Mucosa of descending colon (tissue), 3 donors: ENCODE results near the gene HKDC1. TPM values are rescaled to one million over a fixed set of nuclear protein-coding genes. Genes with fewer than 3 reads are reported as not detected.

ENCODE experiments used
- ATAC-seq: fragments of 200-7000 bp; cut with Tn5 transposase; one replicate; pipeline ENCODE4 v1.9.1; 2020; ENCODE audit warnings: mild to moderate bottlenecking, moderate library complexity
- DNase-seq, 3 donors: peaks; one replicate each; pipeline ENCODE4 v3.0.0-alpha.2; 2020
- H3K36me3 ChIP-seq: fragments of 200-600 bp; one replicate; pipeline ENCODE4 v1.8.0; 2021; ENCODE audit warnings: low read depth, mild to moderate bottlenecking
- H3K4me1 ChIP-seq: fragments of 200-600 bp; one replicate; pipeline ENCODE4 v1.8.0; 2021; ENCODE audit warnings: low read depth, mild to moderate bottlenecking
- H3K4me3 ChIP-seq: fragments of 200-600 bp; one replicate; pipeline ENCODE4 v1.8.0; 2021; ENCODE audit warnings: mild to moderate bottlenecking
- H3K9me3 ChIP-seq: fragments of 200-600 bp; one replicate; pipeline ENCODE4 v1.8.0; 2021; ENCODE audit warnings: mild to moderate bottlenecking
- CTCF ChIP-seq: fragments of 200-600 bp; IDR thresholded peaks from one replicate; pipeline ENCODE4 v1.8.0; 2022; ENCODE audit warnings: antibody characterized with exemption, mild to moderate bottlenecking
- intact Hi-C, 2 donors: fragments of 100-400 bp; cut with DNase I in 1 of 2; cut with micrococcal nuclease in 1 of 2; formaldehyde crosslinking; loops; one replicate each; pipeline versions ENCODE4 v1.11.0 to v1.11.1; 2022; cut with DNase I, micrococcal nuclease
- total RNA-seq, 3 donors: library from RNA; stranded (reverse); fragmentation: NEBNext Ultra II Directional in 2 of 3; extraction: Animal tissue kit (Norgen Biotek cat#: 25700) in 2 of 3; gene quantifications; one replicate each; pipeline versions ENCODE4 v1.2.1 to v1.2.4, GENCODE V29; 2021 to 2023
- donor health status: DM: no; HTN: no; CAD: no; lungs with moderate emphysema.
- donor health status: DM: no; HTN: no; CAD: no.
- donor health status: DM: no; HTN: yes; CAD: no.

The HKDC1 gene
- total RNA-seq, 3 donors from 2014 or later = 20.2 to 31.2 (median 23.9) TPM

- intact Hi-C loops = loop anchor here in 1 of 2 donors (10.0 kb wide), 1 partner anchor 72 kb away; no protein-coding TSS in a partner anchor
Observed at GRCh38 chr10:69312528-69312927, 92.4 kb downstream of the HKDC1 start.

DNA sequence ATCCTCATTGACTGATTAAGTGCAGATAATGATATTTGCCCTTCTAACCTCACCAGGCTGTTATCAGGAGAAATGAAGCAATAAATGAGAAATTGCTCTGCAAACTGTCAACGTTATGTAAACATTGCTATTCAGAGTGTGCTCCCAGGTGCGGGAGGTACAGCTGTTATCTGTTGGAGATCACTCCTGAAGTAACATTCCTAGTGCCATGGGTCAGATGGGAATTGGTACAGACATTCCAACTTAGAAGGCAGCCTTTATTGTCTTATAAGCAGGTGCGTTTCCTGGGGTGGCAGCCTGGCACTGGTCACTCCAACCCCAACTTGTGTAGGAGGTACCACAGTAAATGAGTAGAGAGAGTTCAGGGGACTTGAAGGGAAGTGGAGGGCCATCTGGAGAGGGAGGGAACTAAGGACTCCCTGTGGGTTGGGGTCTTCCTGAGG is 95.0 kb downstream of the HKDC1 start:
- intact Hi-C loops = loop anchor here in 1 of 2 donors (10.0 kb wide), 1 partner anchor 70 kb away; no protein-coding TSS in a partner anchor
- ATAC-seq = no peak

More at GRCh38 chr10:69312528-69312927, 92.4 kb downstream of the HKDC1 start:
- Histone ChIP-seq H3K36me3 (no peaks in the 10 kb centered on the region), H3K9me3 (no peaks in the 10 kb centered on the region), H3K4me3 (no peak overlapping the region), H3K4me1 (peaks cover 10% of the 10 kb centered on the region)
- no peak for DNase-seq
- no peak for ATAC-seq
- no peak for TF ChIP-seq CTCF

GRCh38 chr10:69315610-69316312 is 95.6 kb downstream of the HKDC1 start:
- no peaks in the 10 kb centered on the region for H3K9me3 ChIP-seq
- H3K36me3 ChIP-seq = no peaks in the 10 kb centered on the region
- DNase-seq (no peak), ATAC-seq (no peak)
- peaks cover 23% of the 10 kb centered on the region for H3K4me1 ChIP-seq
- no peak overlapping the region for H3K4me3 ChIP-seq
- no peak for TF ChIP-seq CTCF
- intact Hi-C loops = loop anchor here in 1 of 2 donors (10.0 kb wide), 1 partner anchor 69 kb away; no protein-coding TSS in a partner anchor

More for the DNA sequence above, 95.0 kb downstream of the HKDC1 start:
- DNase-seq = no peak
- TF ChIP-seq CTCF = no peak
- no peak overlapping the region for H3K4me3 ChIP-seq
- H3K36me3 ChIP-seq = no peaks in the 10 kb centered on the region
- H3K9me3 ChIP-seq = no peaks in the 10 kb centered on the region
- peaks cover 17% of the 10 kb centered on the region for H3K4me1 ChIP-seq

DNA sequence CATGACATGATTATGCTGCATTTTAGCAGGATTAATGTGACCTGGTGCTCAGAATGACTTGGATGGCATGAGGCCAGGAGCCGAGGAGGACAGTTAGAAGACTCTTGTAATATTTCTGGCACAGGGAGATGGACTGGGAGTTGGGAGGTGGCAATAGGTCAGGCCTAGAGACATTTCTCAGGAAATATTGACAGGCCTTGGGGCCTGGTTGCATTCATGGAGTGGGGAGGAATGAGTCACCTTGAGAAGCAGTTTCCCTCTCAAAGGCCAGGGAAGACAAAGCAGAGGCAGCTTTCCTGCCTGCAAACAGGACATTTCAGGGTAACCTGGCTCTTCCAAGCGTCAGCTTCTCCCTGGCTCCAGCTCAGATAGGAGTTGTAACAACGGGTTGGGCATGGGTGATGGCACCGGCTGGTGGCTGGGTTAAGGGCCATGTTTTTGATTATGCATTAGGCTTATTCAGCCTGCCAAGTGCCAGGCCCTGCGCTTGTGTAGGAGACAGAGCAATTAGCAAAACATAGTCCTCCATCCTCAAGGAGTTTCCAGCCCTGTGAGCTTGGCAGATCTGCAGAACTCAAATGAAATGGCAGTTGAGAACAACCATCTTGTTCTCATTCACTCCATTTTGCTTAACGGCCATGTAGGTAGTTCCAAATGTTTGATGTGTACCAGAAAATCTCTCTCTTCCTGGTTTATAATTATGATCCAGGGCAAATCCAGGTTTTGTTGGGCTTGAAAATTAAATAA is 96.4 kb downstream of the HKDC1 start:
- Histone ChIP-seq H3K9me3 (no peaks in the 10 kb centered on the region), H3K36me3 (no peaks in the 10 kb centered on the region), H3K4me1 (peaks cover 24% of the 10 kb centered on the region), H3K4me3 (no peak overlapping the region)
- intact Hi-C loops = loop anchor here in 1 of 2 donors (10.0 kb wide), 1 partner anchor 68 kb away; no protein-coding TSS in a partner anchor
- no peak for TF ChIP-seq CTCF
- ATAC-seq = no peak
- DNase-seq = no peak

Other genes starting within 250 kb of the HKDC1 start
- 10 to 100 TPM; 15.7 to 24.0 (median 19.5) TPM for gene KIFBP, start 231.5 kb upstream of the HKDC1 start, total RNA-seq
- gene SRGN, start 132.2 kb upstream of the HKDC1 start, total RNA-seq = 10 to 100 TPM; 15.6 to 54.6 (median 43.9) TPM
- gene VPS26A, start 96.2 kb upstream of the HKDC1 start, total RNA-seq = 10 to 100 TPM; 51.7 to 64.0 (median 61.7) TPM
- gene SUPV3L1, start 40.1 kb upstream of the HKDC1 start, total RNA-seq = 10 to 100 TPM; 23.7 to 33.5 (median 27.5) TPM
- 100 to 1,000 TPM in 1 of 3 donors, 10 to 100 TPM in 2; 63.9 to 102 (median 81.3) TPM for gene HK1, start 58.2 kb downstream of the HKDC1 start, total RNA-seq
- gene TACR2, start 196.6 kb downstream of the HKDC1 start, total RNA-seq = 100 to 1,000 TPM in 1 of 3 donors, 1 to 10 TPM in 2; 6.3 to 204 (median 9.5) TPM
- gene TSPAN15, start 231.1 kb downstream of the HKDC1 start, total RNA-seq = 100 to 1,000 TPM; 118 to 183 (median 139) TPM